ENCODE measurements around the gene ADPRS. TPM values are rescaled to one million over a fixed set of nuclear protein-coding genes. Genes with fewer than 3 reads are reported as not detected.

The ADPRS gene
- total RNA-seq, 5 donors from 2014 or later (not counting 1 experiment from before 2014, with no cell fraction given) = 19.0 to 30.2 (median 28.1) TPM

DNA sequence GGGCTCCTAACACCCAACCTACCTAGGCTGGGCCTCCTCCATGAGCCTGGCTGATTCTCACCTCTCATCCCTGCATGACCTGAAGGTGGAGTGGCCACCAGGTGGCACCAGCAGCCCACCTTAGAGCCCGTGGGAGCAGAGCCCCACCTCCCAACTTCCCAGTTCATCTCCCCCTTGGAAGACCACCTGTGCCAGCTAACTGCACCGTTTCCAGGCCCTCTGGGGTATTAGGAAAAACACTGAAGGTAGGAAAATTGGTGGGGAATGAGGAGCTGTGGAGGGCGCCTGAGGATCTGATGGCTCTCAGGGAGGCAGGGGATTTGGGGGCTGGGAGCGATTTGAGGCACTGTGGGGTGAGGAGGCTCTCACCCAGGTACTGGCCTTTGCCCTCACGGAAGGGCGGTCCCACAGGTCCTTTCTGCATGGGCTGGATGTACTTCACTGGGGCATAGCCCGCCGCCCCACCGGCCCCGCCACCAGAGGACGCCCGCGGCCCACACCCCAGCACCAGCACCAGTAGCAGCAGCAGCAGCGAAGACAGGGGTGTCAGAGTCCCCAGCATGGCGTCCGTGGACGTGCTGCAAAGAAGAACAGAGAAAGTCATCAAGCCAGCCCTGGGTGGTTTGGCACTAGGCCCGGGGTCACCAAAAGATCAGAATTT lies 11.1 kb downstream of the ADPRS start:
- POLR2A ChIA-PET = no interaction called here
- Histone ChIP-seq H3K4me3 (ENCODE audit: control insufficient read depth in 1 of 2, extremely low read depth in 1 of 2, low read length in 1 of 2) (no peak overlapping the region), H3K27me3 (replicated peaks in 1 of 2; ENCODE audit: control insufficient read depth in 2 of 2, extremely low read depth in 1 of 2, insufficient read depth in 2 of 2, low read length in 1 of 2) (no peaks in the 10 kb centered on the region), H3K4me1 (ENCODE audit: control insufficient read depth in 1 of 2, extremely low read depth in 1 of 2, insufficient read depth in 2 of 2, low read length in 2 of 2) (peaks cover 0 to 8% of the 10 kb centered on the region in 2 experiments), H3K27ac (ENCODE audit: low read length) (no peak overlapping the region), H3K9me3 (no peaks in the 10 kb centered on the region), H3K36me3 (ENCODE audit: control insufficient read depth in 2 of 2, extremely low read depth in 1 of 2, insufficient read depth in 1 of 2, low read length in 1 of 2) (peaks cover 2 to 14% of the 10 kb centered on the region in 2 donors)
- Mint-ChIP-seq H3K36me3 (no peaks in the 10 kb centered on the region), H3K9me3 (no peaks in the 10 kb centered on the region), H3K27me3 (no peaks in the 10 kb centered on the region), H3K27ac (no peak overlapping the region), H3K4me3 (peak overlapping the region in 2 of 3 donors; percentile 6 to 25), H3K4me1 (peaks cover 0 to 9% (median 2%) of the 10 kb centered on the region in 3 donors)
- WGBS (ENCODE audit: insufficient coverage) = 38% methylated on average over 17 of the region's 18 CpGs
- CTCF ChIA-PET = interaction anchor here in 1 of 2 donors (0.6 to 1.8 kb wide), 6 partner anchors 10 to 186 kb away, joined by 3 to 8 read pairs (median 4); no protein-coding TSS in a partner anchor
- DNase-seq (peak; percentile 30 to 84 (median 67)), ATAC-seq (replicated peaks in 1 of 4) (peak; percentile 81 to 90 (median 89))

DNA sequence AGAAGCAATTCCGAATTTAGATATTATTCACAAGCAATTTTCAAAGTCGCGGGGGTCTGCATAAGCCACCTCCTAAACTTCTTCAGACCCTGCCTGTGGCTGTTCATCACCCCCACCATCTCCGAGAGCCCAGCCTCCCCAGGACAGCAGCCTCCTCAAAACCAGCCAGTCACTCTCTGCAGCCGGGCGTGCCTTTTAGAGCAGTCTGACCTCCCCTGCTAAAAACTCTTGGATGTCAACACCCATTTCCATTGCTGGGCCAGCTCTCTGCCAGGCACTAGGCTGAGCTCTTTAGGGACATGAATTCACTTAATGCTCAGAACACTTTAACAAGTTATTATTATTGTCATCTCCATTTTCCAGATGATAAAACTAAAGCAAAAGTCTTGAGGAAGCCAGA lies 11.7 kb downstream of the ADPRS start:
- peaks cover 2 to 12% of the 10 kb centered on the region in 2 donors for H3K36me3 ChIP-seq (ENCODE audit: control insufficient read depth in 2 of 2, extremely low read depth in 1 of 2, insufficient read depth in 1 of 2, low read length in 1 of 2)
- Mint-ChIP-seq H3K9me3 (no peaks in the 10 kb centered on the region), H3K27me3 (no peaks in the 10 kb centered on the region), H3K27ac (no peak overlapping the region), H3K4me3 (no peak overlapping the region), H3K4me1 (peaks cover 0 to 9% (median 2%) of the 10 kb centered on the region in 3 donors), H3K36me3 (no peaks in the 10 kb centered on the region)
- no peaks in the 10 kb centered on the region for H3K9me3 ChIP-seq
- WGBS (ENCODE audit: insufficient coverage) = 94% methylated on average over 6 of the region's 6 CpGs
- H3K27me3 ChIP-seq (replicated peaks in 1 of 2; ENCODE audit: control insufficient read depth in 2 of 2, extremely low read depth in 1 of 2, insufficient read depth in 2 of 2, low read length in 1 of 2) = no peaks in the 10 kb centered on the region
- POLR2A ChIA-PET = interaction anchor here in 1 of 2 donors (0.7 kb wide), 1 partner anchor 49 kb away, joined by 9 read pairs; no protein-coding TSS in a partner anchor
- DNase-seq (no peak), ATAC-seq (replicated peaks in 1 of 4) (no peak)
- CTCF ChIA-PET = interaction anchor here in 1 of 2 donors (0.6 to 1.8 kb wide), 5 partner anchors 9 to 185 kb away, joined by 3 to 8 read pairs (median 5); no protein-coding TSS in a partner anchor
- no peak overlapping the region for H3K4me3 ChIP-seq (ENCODE audit: control insufficient read depth in 1 of 2, extremely low read depth in 1 of 2, low read length in 1 of 2)
- peaks cover 0 to 8% of the 10 kb centered on the region in 2 experiments for H3K4me1 ChIP-seq (ENCODE audit: control insufficient read depth in 1 of 2, extremely low read depth in 1 of 2, insufficient read depth in 2 of 2, low read length in 2 of 2)
- H3K27ac ChIP-seq (ENCODE audit: low read length) = no peak overlapping the region

- ChIA-PET CTCF (interaction anchor here (0.9 to 1.7 kb wide), 3 partner anchors 86 to 184 kb away, joined by 3 to 5 read pairs (median 3); no protein-coding TSS in a partner anchor), POLR2A (no interaction called here)
- H3K4me1 Mint-ChIP-seq = peaks cover 0 to 9% (median 2%) of the 10 kb centered on the region in 3 donors
- no peak overlapping the region for H3K27ac Mint-ChIP-seq
- no peaks in the 10 kb centered on the region for H3K27me3 Mint-ChIP-seq
- Histone ChIP-seq H3K27me3 (replicated peaks in 1 of 2; ENCODE audit: control insufficient read depth in 2 of 2, extremely low read depth in 1 of 2, insufficient read depth in 2 of 2, low read length in 1 of 2) (no peaks in the 10 kb centered on the region), H3K4me3 (ENCODE audit: control insufficient read depth in 1 of 2, extremely low read depth in 1 of 2, low read length in 1 of 2) (no peak overlapping the region), H3K9me3 (no peaks in the 10 kb centered on the region), H3K27ac (ENCODE audit: low read length) (no peak overlapping the region), H3K4me1 (ENCODE audit: control insufficient read depth in 1 of 2, extremely low read depth in 1 of 2, insufficient read depth in 2 of 2, low read length in 2 of 2) (peaks cover 0 to 8% of the 10 kb centered on the region in 2 experiments), H3K36me3 (ENCODE audit: control insufficient read depth in 2 of 2, extremely low read depth in 1 of 2, insufficient read depth in 1 of 2, low read length in 1 of 2) (peaks cover under 1 to 1% of the 10 kb centered on the region in 2 donors)
- H3K4me3 Mint-ChIP-seq = no peak overlapping the region
- H3K9me3 Mint-ChIP-seq = no peaks in the 10 kb centered on the region
- 100% methylated on average over 1 of the region's 5 CpGs for WGBS (ENCODE audit: insufficient coverage)
- ATAC-seq (replicated peaks in 1 of 4) (no peak), DNase-seq (no peak)
- H3K36me3 Mint-ChIP-seq = no peaks in the 10 kb centered on the region
Observed at GRCh38 chr1:36101546-36101945, 12.9 kb downstream of the ADPRS start.

- Histone ChIP-seq H3K27ac (ENCODE audit: low read length) (no peak overlapping the region), H3K9me3 (no peaks in the 10 kb centered on the region), H3K36me3 (ENCODE audit: control insufficient read depth in 2 of 2, extremely low read depth in 1 of 2, insufficient read depth in 1 of 2, low read length in 1 of 2) (no peaks in the 10 kb centered on the region), H3K27me3 (replicated peaks in 1 of 2; ENCODE audit: control insufficient read depth in 2 of 2, extremely low read depth in 1 of 2, insufficient read depth in 2 of 2, low read length in 1 of 2) (no peaks in the 10 kb centered on the region), H3K4me3 (ENCODE audit: control insufficient read depth in 1 of 2, extremely low read depth in 1 of 2, low read length in 1 of 2) (no peak overlapping the region), H3K4me1 (ENCODE audit: control insufficient read depth in 1 of 2, extremely low read depth in 1 of 2, insufficient read depth in 2 of 2, low read length in 2 of 2) (peaks cover 8 to 28% of the 10 kb centered on the region in 2 experiments)
- WGBS (ENCODE audit: insufficient coverage) = 75% methylated on average over 2 of the region's 5 CpGs
- Mint-ChIP-seq H3K36me3 (no peaks in the 10 kb centered on the region), H3K4me3 (no peak overlapping the region), H3K27me3 (no peaks in the 10 kb centered on the region), H3K4me1 (peaks cover 24 to 30% (median 24%) of the 10 kb centered on the region in 3 donors), H3K9me3 (no peaks in the 10 kb centered on the region), H3K27ac (no peak overlapping the region)
- no peak for ATAC-seq (replicated peaks in 1 of 4)
- DNase-seq = no peak
- ChIA-PET CTCF (no interaction called here), POLR2A (no interaction called here)
Observed at GRCh38 chr1:36106269-36106668, 17.6 kb downstream of the ADPRS start.

- POLR2A ChIA-PET = interaction anchor here in 1 of 2 donors (0.6 kb wide), 1 partner anchor 30 kb away, joined by 4 read pairs; no protein-coding TSS in a partner anchor
- Mint-ChIP-seq H3K27ac (peak overlapping the region in 1 of 2 donors; percentile 28), H3K27me3 (no peaks in the 10 kb centered on the region), H3K9me3 (no peaks in the 10 kb centered on the region), H3K4me1 (peaks cover 26 to 34% (median 27%) of the 10 kb centered on the region in 3 donors), H3K36me3 (no peaks in the 10 kb centered on the region), H3K4me3 (no peak overlapping the region)
- 100% methylated on average over 1 of the region's 9 CpGs for WGBS (ENCODE audit: insufficient coverage)
- H3K27ac ChIP-seq (ENCODE audit: low read length) = no peak overlapping the region
- H3K27me3 ChIP-seq (replicated peaks in 1 of 2; ENCODE audit: control insufficient read depth in 2 of 2, extremely low read depth in 1 of 2, insufficient read depth in 2 of 2, low read length in 1 of 2) = no peaks in the 10 kb centered on the region
- no peak for ATAC-seq (replicated peaks in 1 of 4)
- H3K4me1 ChIP-seq (ENCODE audit: control insufficient read depth in 1 of 2, extremely low read depth in 1 of 2, insufficient read depth in 2 of 2, low read length in 2 of 2) = peaks cover 8 to 28% of the 10 kb centered on the region in 2 experiments
- CTCF ChIA-PET = no interaction called here
- no peak for DNase-seq
- no peaks in the 10 kb centered on the region for H3K36me3 ChIP-seq (ENCODE audit: control insufficient read depth in 2 of 2, extremely low read depth in 1 of 2, insufficient read depth in 1 of 2, low read length in 1 of 2)
- no peaks in the 10 kb centered on the region for H3K9me3 ChIP-seq
- no peak overlapping the region for H3K4me3 ChIP-seq (ENCODE audit: control insufficient read depth in 1 of 2, extremely low read depth in 1 of 2, low read length in 1 of 2)
Observed at GRCh38 chr1:36107394-36107793, 18.7 kb downstream of the ADPRS start.

- Histone ChIP-seq H3K36me3 (ENCODE audit: control insufficient read depth in 2 of 2, extremely low read depth in 1 of 2, insufficient read depth in 1 of 2, low read length in 1 of 2) (no peaks in the 10 kb centered on the region), H3K4me3 (ENCODE audit: control insufficient read depth in 1 of 2, extremely low read depth in 1 of 2, low read length in 1 of 2) (no peak overlapping the region), H3K27me3 (replicated peaks in 1 of 2; ENCODE audit: control insufficient read depth in 2 of 2, extremely low read depth in 1 of 2, insufficient read depth in 2 of 2, low read length in 1 of 2) (no peaks in the 10 kb centered on the region), H3K4me1 (ENCODE audit: control insufficient read depth in 1 of 2, extremely low read depth in 1 of 2, insufficient read depth in 2 of 2, low read length in 2 of 2) (peaks cover 8 to 28% of the 10 kb centered on the region in 2 experiments), H3K9me3 (no peaks in the 10 kb centered on the region), H3K27ac (ENCODE audit: low read length) (no peak overlapping the region)
- Mint-ChIP-seq H3K27ac (peak overlapping the region; percentile 33 to 81), H3K4me1 (peaks cover 26 to 34% (median 27%) of the 10 kb centered on the region in 3 donors), H3K27me3 (no peaks in the 10 kb centered on the region), H3K9me3 (no peaks in the 10 kb centered on the region), H3K4me3 (peak overlapping the region in 1 of 3 donors; percentile 45), H3K36me3 (no peaks in the 10 kb centered on the region)
- DNase-seq (no peak), ATAC-seq (replicated peaks in 1 of 4) (no peak)
- WGBS (ENCODE audit: insufficient coverage) = 91% methylated on average over 8 of the region's 14 CpGs
- CTCF ChIA-PET = no interaction called here
- POLR2A ChIA-PET = no interaction called here
Observed at GRCh38 chr1:36108314-36108713, 19.6 kb downstream of the ADPRS start.

All from T-cell (primary cell).